Brain microvascular endothelial cell (primary cell): ENCODE results near the gene GOLGA6C.
"Not testable (repeated sequence)": the region's sequence is repeated elsewhere in the genome, so short reads cannot be mapped to it uniquely, and the experiment has no call there.

Experiments
- DNase-seq: peaks from one replicate; pipeline ENCODE4 v3.0.0-alpha.2; 2020
- H3K27ac ChIP-seq: fragments of 250-450 bp; sonication (Bioruptor Pico); 2 replicates; pipeline ENCODE4 v1.5.1; 2020; ENCODE audit warnings: mild to moderate bottlenecking, moderate library complexity
- H3K27me3 ChIP-seq: fragments of 250-450 bp; sonication (Bioruptor Pico); replicated peaks from 2 replicates; pipeline ENCODE4 v1.5.1; 2020; ENCODE audit warnings: mild to moderate bottlenecking
- H3K36me3 ChIP-seq: fragments of 250-450 bp; sonication (Bioruptor Pico); replicated peaks from 2 replicates; pipeline ENCODE4 v1.5.1; 2020; ENCODE audit warnings: mild to moderate bottlenecking
- H3K4me3 ChIP-seq: 2 replicates; pipeline ENCODE4 v1.5.1; 2011; ENCODE audit warnings: low read depth, mild to moderate bottlenecking, control low read depth, low read length, moderate library complexity
- in situ Hi-C: cut with HindIII; loops from 2 replicates; pipeline ENCODE4 v1.10.0; 2017; ENCODE audit warnings: low sequenced_read_pairs, low pct_ligation_motif_present
- TF ChIP-seq, protein P1 (sequence below): IDR thresholded peaks from 2 replicates; pipeline ENCODE4 v1.5.1; 2011; ENCODE audit warnings: low read depth, mild to moderate bottlenecking, moderate library complexity, low read length, control low read depth, inconsistent platforms; ENCODE audit errors: missing control alignments

The GOLGA6C gene

DNA sequence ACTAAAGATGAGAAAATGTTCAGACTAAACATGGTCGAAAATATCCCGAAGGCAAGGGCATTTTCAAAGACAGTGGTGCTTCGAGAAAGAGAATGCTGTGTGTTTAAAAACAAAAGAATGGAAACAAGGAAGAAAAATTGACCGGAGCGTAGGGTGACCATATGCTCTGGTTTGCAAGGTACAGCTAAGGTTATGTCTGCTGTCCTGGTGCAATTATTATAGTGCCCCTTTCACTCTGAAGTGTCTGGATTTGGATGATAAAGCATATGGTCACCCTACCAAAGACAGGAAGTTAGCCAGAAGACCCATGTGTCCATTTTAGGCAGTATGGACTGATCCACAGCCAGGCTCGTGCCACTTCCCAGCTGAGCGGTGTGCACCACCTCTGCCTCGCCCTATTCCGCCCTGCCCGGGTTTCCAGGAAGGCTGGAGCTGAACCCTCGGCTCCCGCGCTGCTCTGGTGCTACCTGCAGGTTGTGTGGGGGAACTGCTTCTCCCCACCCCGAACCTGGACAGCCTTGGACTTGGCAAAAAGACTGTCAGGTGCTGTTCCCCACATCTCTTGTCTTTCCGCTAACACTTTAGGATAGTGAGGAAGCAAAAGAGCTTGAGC is 49.8 kb downstream of the GOLGA6C start:
- Histone ChIP-seq H3K4me3 (no peak overlapping the region), H3K27me3 (peaks cover 10% of the 10 kb centered on the region), H3K36me3 (no peaks in the 10 kb centered on the region), H3K27ac (no peak overlapping the region)
- peak; percentile 18 for DNase-seq
- in situ Hi-C loops = no loop called here
- TF ChIP-seq, protein P1, sequence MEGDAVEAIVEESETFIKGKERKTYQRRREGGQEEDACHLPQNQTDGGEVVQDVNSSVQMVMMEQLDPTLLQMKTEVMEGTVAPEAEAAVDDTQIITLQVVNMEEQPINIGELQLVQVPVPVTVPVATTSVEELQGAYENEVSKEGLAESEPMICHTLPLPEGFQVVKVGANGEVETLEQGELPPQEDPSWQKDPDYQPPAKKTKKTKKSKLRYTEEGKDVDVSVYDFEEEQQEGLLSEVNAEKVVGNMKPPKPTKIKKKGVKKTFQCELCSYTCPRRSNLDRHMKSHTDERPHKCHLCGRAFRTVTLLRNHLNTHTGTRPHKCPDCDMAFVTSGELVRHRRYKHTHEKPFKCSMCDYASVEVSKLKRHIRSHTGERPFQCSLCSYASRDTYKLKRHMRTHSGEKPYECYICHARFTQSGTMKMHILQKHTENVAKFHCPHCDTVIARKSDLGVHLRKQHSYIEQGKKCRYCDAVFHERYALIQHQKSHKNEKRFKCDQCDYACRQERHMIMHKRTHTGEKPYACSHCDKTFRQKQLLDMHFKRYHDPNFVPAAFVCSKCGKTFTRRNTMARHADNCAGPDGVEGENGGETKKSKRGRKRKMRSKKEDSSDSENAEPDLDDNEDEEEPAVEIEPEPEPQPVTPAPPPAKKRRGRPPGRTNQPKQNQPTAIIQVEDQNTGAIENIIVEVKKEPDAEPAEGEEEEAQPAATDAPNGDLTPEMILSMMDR = peak; percentile 81

DNA sequence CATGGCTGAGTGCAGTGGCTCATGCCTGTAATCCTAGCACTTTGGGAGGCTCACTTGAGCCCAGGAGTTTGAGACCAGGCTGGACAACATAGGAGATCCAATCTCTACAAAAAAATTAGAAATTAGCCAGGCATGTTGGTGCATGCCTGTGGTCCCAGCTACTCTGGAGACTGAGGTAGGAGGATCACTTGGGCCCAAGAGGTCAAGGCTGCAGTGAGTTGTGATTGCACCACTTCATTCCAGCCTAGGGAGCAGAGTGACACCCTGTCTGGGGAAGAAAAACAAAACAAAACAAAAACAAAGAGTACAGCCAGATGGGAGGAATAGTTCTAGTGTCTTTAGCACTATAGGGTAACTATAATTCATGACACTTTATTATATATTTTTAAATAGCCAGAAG is 51.6 kb downstream of the GOLGA6C start:
- H3K27me3 ChIP-seq = peaks cover 10% of the 10 kb centered on the region
- in situ Hi-C loops = no loop called here
- no peak overlapping the region for H3K4me3 ChIP-seq

DNA sequence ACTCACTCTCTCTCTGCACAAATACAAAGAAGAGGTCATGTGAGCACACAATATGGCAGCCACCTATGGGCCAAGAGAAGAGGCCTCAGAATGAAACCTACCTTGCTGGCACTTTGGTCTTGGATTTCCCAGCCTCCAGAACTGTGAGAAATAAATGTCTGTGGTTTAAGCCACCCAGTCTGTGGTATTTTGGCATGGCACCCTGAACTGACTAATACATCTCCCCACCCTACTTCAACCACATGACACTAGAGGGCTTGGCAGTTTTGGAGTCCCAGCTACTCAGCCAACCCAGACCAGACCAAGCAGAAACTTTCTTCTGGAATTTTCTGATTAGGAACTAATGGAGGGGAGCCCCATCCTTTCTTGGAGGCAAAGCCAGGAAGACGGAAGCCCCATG is 54.4 kb downstream of the GOLGA6C start:
- H3K4me3 ChIP-seq, in situ Hi-C loops, H3K36me3 ChIP-seq, H3K27me3 ChIP-seq, H3K27ac ChIP-seq: not testable (repeated sequence)
- peak; percentile 16 for DNase-seq

More for the DNA sequence above, 51.6 kb downstream of the GOLGA6C start:
- DNase-seq = peak; percentile 23
- Histone ChIP-seq H3K27ac (no peak overlapping the region), H3K36me3 (no peaks in the 10 kb centered on the region)
- TF ChIP-seq, protein P1 = no peak

DNA sequence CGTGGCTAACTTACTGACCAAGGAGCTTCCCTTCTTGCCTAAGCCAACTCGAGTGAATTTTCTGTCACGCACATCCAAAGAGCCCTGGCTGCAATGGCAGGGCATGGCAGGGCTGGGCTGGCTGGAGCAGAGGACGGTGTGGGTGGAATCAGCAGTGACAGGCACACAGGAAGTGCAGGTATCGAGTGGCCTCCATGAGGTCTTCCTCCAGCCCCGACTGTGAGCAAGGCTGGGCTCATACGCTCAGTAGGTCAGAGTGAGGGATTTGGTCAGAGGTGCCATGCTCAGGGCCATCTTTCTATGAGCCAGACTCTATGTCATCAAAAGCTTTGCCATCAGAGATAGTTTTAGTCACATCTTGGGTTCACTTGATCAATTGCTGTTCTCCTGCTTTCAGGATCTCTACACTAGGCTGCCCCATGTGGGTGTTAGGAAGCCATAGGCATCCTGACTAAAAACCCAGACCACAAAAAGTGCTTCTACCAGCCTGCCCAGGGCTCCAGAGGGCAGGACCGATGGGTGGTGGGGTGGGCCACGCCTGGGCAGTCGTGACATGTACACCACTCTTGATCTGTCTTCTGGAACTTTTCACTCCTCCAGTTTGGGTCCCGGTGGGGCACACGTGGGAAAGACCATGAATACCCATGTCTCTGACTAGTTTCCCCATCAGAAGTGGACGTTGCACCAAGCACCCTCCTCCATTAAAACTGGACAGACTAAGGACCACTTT is 55.1 kb downstream of the GOLGA6C start:
- no peaks in the 10 kb centered on the region for H3K27me3 ChIP-seq
- TF ChIP-seq, protein P1 = no peak
- no peak overlapping the region for H3K27ac ChIP-seq
- DNase-seq = no peak
- H3K4me3 ChIP-seq = no peak overlapping the region
- in situ Hi-C loops = no loop called here
- no peaks in the 10 kb centered on the region for H3K36me3 ChIP-seq

DNA sequence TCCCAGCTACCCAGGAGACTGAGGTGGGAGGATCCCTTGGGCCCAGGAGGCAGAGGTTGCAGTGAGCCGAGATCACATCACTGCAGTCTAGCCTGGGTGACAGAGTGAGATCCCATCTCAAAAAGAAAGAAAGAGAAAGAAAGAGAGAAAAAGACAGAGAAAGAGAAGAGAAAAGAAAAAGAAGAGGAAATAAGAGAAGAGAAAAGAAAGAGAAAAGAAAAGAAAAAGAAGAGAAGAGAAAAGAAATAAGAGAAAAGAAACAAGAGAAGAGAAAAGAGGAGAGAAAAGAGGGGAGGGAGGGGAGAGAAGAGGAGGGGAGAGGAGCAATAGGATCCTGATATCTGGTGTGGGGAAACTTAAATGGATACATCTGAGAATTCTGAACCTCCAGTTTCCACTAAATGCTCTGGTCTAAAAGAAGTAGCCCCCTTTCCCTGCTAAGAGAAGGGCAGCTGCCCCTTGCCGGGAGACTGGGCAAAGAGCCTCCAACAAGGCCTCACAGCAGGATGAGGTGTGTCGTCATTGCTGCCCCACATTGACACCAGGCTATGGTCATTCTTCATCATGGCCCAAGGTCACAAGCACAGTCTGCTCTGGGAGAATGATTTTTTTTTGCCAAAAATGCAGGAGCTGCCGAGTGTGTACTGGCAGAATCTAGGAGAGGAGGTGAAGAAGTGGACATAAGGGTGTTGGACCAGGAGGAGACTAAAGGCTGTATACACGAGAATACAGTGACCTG is 56.6 kb downstream of the GOLGA6C start:
- no peak for DNase-seq
- H3K36me3 ChIP-seq = no peaks in the 10 kb centered on the region
- in situ Hi-C loops = no loop called here
- no peak overlapping the region for H3K4me3 ChIP-seq
- TF ChIP-seq, protein P1 = no peak
- no peak overlapping the region for H3K27ac ChIP-seq
- H3K27me3 ChIP-seq = no peaks in the 10 kb centered on the region

DNA sequence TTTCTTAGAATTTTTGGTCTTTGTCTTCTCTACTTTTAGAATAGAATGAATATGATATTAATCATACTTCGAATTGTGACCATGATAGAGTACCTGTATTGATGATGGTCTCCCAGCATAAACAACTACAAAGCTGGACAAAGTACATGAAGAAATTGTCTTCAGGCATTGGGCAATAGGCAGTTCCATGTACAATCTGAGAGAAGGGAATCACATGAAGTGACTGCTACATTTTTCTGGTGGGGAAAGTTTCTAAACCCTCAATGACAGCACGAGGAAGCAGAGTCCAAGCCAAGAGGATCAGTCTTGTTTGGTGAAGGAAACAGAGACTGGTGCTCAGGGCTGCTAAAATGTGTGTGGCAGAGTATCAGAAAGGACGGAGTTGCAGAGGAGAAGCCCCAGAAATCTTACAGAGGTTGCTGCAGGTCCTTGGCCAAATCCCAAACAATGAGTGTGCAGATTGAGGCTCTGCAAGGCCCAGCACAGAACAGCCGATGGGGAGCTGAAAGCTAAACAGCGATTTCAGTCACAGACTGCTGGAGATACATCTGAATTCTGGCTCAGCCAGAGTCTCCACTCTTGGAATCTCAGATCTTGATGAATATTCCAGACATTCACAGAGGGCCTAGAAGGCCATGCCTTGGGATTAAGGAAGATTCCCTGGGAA is 61.2 kb downstream of the GOLGA6C start:
- H3K27me3 ChIP-seq, H3K27ac ChIP-seq, DNase-seq, in situ Hi-C loops, H3K4me3 ChIP-seq, H3K36me3 ChIP-seq: not testable (repeated sequence)
